Hippocampal formation (tissue), 2 donors: ENCODE results near the gene TMEM171.

ENCODE experiments used
- DNase-seq, 2 donors: peaks; one replicate each; lab custom pipeline; 2025; lab: John Stamatoyannopoulos, UW

Gene TMEM171

DNA sequence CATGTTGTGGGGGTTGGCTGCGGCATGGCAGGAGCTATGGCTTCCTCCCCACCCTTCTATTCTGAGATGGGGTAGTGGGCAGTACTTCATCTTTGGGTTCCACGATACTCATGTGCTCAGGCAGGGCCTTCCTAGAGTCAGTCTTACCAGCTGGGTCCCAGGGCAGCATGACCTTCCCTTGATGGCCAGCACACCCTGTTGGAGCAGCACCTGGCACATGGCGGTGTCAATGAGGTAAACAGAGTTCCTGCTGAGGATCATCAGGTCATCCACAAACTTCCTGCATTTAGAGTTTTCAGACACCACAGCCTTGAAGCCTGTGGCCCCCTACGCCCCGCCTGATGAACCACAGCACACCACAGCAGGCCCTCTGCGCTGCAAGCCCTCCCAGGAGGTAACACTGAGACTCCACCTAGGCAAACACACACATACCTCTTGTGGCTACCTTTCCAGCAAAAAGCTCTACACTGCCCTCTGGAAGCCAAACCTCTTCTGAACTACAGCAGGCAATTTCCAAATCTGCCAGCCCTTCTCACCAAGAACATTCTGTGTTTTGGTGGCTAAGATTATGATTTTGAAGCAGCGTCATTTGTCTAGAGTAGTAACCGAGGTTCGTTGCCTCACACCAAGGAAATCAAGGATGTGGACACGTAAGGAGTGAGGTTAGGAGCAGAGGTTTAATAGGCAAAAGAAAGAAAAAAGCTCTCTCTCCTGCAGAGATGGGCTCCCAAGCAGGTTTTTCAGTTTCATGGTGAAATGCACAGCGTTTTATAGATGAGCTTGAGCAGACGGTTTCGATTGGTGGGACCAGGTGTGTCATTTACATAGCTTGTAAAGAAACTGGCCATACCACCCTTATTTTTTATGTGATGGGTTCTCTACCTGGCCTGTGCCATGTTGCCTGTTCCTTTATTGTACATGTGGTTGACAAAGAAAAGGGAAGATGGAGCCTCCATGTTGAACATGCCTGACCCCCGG, 32.3 kb downstream of the TMEM171 start:
- no peak for DNase-seq

DNA sequence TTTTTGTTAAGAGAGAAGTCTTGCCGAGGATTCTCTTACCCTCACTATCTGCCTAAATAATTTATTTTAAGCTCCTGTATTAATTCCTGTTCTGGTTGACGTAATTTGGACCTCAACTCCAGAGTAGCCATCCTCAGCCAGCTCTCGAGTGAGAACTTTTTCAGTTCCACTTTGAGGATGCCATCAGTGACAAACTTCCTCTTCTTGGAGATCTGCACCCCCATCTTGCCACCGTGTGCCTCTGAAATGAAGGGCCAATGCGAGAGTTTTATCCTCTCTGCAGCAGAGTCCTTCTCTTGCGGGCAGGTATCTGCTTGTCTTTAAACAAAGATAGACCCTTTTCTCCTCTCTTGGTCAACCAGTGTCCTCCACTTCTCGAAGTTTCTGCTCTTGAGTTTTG, 33.1 kb downstream of the TMEM171 start:
- no peak for DNase-seq

DNA sequence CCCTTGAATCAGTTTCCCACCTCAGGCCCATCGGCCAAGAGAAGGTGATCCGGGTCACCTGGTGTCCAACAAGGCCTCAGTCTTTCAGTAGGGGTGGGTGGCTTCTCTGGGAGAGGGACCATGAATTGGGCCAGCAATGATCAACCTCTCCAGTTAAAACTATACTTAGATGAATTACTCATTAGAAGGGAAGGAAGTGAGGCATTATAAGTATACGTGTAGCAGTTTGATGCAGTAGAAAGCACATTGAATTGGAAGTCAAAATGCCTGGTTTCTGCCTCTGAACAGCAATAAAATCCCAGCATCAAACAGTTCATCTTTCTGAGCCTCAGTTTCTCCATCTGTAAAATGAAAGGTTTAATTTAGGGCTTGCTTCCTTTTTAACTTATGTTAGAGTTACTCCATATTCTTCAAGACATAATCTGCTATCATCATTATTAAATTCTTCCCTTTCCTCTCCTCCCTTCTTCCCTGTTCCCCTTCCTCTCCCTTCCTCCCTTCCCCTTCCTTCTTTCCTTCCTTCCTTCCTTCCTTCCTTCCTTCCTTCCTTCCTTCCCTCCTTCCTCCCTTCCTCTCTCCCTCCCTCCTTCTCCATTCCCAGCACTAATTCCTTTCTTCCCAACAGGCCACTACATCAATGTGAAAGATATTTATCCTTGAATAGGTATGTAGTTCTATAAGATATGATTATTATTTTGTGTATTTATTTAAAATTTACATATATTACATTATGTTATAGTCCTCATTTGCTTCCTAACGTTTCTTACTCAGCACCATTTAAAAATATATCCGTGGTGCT, 34.0 kb downstream of the TMEM171 start:
- DNase-seq = no peak

DNA sequence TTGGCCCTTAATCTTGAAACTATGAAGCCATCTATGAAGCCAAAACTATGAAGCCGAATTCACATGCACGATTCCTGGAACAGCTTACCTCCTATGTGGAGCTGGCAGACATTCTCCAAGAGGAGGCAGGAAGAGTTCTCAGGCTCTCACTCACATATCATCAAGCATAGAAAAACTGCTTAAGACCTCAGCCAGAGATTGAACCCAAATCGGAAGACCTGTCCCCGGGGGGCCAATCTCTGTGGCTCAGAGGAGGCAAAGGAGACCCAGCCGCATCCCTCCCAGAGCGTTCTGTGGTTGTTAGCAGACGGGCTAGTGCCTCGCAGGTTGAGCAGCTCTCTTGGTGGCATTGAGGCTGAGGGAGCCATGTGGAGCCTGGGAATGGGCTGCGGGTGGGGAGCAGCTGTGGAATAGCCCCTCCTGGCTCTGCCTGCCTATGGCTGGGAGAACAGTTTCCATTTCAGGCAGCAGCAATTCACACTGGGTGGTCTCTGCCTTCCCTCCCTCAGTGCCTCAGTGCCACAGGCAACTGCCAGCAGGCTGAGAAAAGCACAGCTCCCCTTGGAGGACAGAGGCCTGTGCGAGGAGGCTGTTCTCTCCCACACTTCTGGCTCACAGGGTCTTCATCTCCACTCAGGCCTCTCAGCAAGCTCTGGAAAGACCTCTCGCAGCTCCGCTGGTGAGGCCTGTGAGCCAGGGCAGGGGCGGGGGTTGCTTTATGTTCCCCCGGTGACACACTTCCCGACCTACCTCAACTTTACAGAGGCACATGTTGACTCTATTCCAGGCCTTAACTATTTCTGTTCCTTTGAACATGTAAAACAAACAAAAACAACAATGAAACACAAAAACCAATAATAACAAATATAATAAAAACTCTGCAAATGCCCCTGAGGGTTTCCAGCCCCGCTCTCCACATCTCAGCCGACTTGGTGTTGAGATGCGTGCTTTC, 35.2 kb downstream of the TMEM171 start:
- no peak for DNase-seq

DNA sequence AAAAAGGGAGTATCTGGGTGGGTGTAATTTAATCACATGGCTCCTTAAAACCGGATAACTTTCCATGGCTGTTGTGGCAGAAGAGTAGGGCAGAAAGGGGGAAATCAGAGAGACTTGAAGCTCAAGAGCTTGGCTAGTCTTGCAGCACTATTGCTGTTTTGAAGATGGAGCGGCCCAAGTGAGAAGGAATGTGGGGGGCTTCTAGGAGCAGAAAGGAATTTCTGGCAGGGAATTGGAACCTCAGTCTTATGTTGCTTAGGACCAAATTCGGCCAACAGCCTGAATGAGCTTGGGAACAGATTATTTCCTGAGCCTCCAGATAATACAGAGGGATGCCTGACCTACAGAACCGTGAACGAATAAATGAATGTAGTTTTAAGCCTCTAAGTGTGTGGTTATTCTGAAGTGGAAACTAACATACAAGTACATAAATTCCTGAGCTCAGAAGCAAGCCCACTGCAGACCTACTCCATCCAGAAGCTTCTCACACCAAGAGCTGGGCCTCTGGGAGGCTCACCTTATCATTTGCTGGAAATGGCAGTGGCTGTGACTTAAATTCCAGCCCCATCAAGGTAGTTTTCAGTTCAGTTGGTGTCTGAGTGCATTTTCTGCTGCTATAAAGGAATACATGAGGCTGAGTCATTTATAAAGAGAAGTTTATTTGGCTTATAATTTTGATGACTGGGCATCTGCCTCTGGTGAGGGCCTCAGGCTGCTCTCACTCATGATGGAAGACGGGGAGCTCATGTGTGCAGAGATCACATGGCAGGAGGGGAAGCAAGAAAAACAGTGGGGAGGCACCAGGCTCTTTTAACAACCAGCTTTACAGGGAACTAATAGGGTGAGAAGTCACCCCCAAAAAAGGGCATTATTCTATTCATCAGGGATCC, 37.3 kb downstream of the TMEM171 start:
- DNase-seq = no peak

DNA sequence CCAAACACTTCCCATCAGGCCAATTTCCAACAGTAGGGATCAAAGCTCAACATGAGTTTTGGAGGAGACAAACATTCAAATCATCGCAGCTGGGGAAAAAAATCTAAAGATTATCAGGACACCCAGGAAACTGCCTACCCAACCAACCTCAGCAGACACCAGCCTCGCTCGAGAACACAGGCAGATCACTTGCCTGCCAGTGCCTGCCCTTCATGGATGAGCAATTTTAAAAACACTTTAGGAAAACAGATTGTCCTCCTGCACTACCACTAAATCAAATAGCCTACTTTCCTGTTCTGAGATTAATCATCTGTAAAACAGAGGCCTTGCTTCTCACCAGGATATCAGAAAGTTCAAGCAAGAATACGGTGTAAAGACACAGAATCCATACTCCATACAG, 37.9 kb downstream of the TMEM171 start:
- no peak for DNase-seq

DNA sequence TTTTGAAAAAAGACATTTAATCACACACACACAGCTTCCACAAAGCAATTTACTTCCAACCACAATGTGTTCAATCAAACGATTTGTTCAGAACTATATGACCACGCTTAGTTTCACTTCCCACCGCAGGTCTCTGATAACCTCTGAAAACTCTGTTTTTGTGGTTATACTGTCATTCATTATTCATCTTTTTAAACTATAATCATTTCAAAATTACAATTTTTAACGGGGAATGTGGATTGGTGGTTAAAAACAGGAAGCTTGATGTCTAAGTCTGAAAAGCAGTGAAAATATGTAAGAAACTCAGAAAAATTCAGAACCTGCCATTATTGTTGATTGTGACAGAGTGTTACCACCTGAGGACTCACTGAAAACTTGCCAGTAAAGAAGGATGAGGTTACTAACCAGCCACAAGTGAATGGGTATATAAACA, 39.9 kb downstream of the TMEM171 start:
- no peak for DNase-seq

DNA sequence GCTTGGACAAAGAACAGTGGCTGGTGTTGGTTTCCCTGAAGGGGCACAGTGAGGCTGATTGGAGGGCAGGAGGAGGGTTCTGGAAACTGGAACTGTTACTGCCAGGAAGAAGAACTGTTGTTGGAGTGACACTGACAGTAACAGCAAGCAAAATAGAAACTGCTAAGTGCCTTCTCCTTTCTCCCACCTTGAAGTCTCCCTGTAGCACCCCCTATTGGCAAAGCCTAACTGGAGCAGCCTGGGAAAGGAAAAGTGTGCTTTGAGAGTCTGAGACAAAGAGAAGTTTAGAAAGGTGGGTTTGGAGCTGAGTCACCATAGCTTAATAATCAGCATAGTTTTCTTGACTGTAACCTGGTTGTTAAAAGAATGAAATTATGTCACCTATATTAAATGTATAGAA, 50.1 kb downstream of the TMEM171 start:
- DNase-seq = no peak

DNA sequence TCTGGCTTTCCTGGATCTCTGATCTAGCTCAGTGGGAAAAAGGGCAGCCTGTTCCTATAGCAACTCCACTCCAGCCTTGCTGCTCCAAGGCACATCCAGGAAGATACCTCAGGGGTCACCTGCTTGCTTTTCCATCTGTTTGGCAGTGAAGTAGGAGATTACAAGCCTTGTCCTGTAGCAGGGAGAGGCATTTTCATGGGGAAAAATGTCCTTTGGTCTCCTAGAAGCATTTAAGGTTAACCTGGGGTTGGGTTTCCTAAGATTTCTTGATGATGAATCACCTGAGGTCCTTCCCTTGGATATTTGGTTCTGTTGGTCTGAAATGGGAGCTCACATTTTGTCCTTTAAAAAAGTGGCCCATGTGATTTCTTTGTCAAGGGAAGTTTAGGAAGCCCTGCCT, 51.1 kb downstream of the TMEM171 start:
- no peak for DNase-seq

DNA sequence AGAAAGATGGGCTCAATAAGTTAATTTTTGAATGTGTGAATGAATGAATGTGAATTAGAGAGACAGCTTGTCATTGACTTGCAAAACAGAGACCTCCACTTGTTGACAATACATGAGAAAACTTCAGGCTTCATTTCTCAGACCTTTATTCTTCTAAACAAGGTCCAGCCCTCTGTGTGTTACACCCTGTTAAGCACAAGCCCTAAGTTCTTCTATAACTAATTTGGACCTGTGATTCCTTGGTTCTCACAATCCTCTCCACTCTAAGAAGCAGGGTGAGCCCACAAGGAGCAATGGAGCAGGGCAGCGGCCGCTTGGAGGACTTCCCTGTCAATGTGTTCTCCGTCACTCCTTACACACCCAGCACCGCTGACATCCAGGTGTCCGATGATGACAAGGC, 52.6 kb downstream of the TMEM171 start, which contains the start of gene TMEM174:
TMEM174 (plus strand) TSS at position 243 of the 400 bp plus-strand sequence; CDS start at position 294, 51 bp downstream.
- DNase-seq = no peak

DNA sequence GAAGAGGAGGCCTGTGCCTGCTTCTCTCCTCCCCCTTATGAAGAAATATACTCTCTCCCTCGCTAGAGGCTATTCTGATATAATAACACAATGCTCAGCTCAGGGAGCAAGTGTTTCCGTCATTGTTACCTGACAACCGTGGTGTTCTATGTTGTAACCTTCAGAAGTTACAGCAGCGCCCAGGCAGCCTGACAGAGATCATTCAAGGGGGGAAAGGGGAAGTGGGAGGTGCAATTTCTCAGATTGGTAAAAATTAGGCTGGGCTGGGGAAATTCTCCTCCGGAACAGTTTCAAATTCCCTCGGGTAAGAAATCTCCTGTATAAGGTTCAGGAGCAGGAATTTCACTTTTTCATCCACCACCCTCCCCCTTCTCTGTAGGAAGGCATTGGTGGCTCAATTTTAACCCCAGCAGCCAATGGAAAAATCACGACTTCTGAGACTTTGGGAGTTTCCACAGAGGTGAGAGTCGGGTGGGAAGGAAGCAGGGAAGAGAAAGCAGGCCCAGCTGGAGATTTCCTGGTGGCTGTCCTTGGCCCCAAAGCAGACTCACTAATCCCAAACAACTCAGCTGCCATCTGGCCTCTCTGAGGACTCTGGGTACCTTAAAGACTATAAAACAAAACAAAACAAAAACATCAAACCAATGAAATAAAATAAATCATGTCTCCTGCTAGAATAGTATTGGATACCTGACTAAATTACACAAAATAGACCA, 53.9 kb downstream of the TMEM171 start:
- DNase-seq = no peak

DNA sequence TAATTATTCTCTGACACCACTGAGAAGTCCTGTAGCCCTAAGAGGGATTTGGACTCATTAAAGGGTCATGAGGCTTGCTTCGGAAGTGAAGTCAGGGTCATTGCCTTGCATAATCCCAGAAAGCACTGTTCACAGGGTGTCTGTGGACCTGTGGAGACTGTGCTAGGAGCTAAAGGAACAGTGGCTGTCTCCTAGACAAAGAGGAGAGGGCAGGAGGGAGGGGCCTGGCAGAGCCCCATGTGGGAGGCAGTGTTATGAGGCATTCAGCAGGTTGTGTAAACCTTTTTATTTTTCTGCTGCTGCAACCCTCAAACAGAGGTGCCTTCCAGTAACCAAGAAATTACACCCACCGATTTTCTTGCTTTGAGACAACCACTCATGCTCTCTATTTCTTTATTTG, 55.9 kb downstream of the TMEM171 start:
- no peak for DNase-seq

DNA sequence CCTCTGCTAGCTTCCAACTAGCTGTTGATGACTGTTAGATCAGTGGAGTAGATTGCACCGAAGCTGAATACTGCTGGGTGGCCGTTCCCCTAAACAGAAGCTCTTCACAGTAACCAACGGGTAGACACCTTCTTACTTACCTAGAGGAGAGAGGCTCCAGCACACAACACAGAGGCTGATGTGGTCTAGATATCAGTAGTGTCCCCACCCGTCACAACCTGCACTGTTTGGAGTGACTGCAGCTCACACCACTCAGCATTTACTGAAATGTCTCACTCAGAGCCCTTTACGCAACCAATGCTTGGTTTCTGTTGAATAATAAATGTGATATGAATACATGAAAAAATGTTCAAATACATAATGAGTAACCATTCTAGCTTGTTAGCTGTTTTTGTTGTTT, 57.9 kb downstream of the TMEM171 start:
- no peak for DNase-seq

DNA sequence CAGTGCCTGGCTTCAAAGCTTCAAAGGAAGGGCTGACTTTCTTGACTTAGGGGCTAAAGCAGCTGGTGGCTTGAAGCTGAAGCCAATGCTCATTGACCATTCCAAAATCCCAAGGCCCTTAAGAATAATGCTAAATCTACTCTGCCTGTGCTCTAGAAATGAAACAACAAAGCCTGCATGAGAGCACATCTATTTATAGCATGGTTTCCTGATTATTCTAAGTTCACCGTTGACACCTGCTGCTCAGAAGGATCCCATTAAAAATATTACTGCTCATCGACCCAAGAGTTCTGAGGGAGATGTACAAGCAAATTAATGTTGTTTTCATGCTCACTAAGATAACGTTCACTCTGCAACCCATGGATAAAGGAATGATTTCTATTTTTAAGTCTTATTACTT, 59.4 kb downstream of the TMEM171 start:
- DNase-seq = no peak

DNA sequence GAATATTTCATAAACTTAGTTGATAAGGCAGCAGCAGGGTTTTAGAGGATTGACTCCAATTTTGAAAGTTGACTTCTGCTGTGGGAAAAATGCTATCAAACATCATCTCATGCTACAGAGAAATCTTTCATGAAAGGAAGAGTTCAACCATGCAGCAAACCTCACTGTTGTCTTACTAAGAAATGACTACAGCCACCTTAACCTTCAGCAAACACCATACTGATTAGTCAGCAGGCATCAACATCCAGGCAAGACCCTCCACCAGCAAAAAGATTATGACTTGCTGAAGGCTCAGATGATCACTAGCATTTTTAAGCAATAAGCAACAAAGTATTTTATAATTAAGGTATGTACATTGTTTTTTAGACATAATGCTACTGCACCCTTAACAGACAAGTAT, 60.2 kb downstream of the TMEM171 start:
- DNase-seq = no peak
